GM12801 (cell line): ENCODE results near the gene SMYD3.

Source experiments
- CTCF ChIP-seq: IDR thresholded peaks from one replicate; pipeline ENCODE4 v1.5.1; 2011; ENCODE audit warnings: control low read depth; ENCODE audit not compliant: insufficient read length; ENCODE audit errors: extremely low read depth

SMYD3 gene

GRCh38 chr1:246092136-246092535, 414.9 kb downstream of the SMYD3 start:
- TF ChIP-seq CTCF = no peak

DNA sequence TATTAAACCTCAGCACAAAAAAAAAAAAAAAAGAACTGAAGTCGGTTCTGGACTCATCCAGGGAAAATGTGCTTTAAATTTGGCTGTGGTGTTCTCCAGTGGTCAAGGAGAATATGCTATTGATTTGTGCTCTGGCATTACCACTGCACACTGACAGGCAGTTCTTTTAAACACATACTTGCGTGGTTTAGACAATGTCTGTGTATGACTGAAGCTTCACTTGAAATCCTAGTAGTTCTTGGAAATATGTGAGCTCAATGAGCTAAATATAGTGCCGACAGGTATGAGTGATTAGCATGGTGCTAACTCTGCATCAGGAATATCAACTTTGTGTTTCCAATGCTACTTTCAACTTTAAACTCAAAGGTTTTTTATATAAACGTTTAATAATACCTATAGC, 415.6 kb downstream of the SMYD3 start:
- no peak for TF ChIP-seq CTCF

DNA sequence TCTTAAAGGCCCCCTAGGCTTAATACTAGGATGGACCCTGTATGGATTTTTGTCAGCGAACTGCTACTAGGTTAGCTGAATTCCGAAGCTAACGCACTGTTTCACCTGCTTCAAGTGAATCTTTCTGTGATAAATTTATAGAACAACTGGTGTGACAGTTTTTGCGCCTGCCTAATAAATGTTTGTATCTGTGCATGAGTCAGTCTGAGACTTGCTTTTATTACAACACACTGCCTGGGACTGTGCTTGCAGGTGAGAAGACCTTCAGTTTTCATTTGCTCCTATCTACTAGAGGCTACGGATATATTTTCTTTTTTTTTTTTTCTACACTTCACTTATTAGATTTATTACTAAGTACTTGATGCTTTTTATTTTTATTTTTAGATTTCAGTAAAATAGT, 420.9 kb downstream of the SMYD3 start:
- TF ChIP-seq CTCF = no peak

DNA sequence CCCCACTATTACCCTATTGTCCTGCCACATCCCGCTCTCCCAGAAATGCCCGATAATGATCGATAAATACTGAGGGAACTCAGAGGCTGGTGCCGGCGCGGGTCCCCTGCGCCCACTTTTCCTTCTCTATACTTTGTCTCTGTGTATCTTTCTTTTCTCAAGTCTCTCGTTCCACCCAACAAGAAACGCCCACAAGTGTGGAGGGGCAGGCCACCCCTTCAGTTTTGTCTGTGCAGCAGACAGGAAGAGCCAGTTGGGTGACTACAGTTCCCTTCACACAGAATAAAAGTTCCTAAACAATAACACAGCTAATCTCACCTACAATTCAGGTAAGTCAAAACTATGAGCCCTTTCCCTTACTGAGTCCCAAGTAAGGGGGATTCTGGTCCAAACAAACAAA, 423.7 kb downstream of the SMYD3 start:
- no peak for TF ChIP-seq CTCF

GRCh38 chr1:246081856-246082668, 425.0 kb downstream of the SMYD3 start:
- TF ChIP-seq CTCF = no peak

DNA sequence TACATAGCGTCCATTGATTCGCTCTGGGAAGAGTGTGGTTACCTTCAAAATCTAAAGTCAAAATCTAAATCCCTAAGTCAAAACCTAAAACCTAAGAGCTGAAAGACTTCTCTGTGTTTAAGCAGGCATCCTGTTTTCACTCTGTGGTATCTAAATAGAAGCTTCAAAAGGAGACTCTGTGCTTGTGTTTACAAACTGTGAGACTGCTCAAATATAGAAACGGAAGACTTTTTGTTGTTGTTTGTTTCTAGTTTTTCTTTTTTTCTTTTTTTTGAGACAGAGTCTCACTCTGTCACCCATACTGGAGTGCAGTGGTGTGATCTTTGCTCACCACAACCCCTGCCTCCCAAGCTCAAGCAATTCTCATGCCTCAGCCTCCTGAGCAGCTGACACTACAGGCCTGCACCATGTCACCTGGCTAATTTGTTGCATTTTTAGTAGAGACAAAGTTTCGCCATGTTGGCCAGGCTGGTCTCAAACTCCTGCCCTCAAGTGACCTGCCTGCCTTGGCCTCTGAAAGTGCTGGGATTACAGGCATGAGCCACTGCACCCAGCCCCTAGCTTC, 425.9 kb downstream of the SMYD3 start:
- TF ChIP-seq CTCF = no peak

GRCh38 chr1:246080031-246080430, 427.0 kb downstream of the SMYD3 start:
- TF ChIP-seq CTCF = no peak
